AG09309 (cell line): ENCODE measurements around the gene SEMA5A.

Experiments used
- DNase-seq: peaks from one replicate; pipeline ENCODE4 v3.0.0-alpha.2; 2010; ENCODE audit warnings: low read depth
- H3K4me3 ChIP-seq: 2 replicates; pipeline ENCODE4 v1.5.1; 2011; ENCODE audit warnings: mild to moderate bottlenecking, low read depth, low read length, moderate library complexity; ENCODE audit not compliant: control insufficient read depth
- TF ChIP-seq, protein P1 (sequence below): IDR thresholded peaks from 2 replicates; pipeline ENCODE4 v1.5.1; 2011; ENCODE audit warnings: mild to moderate bottlenecking, low read depth, low read length, inconsistent platforms; ENCODE audit not compliant: insufficient read depth, control insufficient read depth; ENCODE audit errors: missing control alignments

Gene SEMA5A

DNA sequence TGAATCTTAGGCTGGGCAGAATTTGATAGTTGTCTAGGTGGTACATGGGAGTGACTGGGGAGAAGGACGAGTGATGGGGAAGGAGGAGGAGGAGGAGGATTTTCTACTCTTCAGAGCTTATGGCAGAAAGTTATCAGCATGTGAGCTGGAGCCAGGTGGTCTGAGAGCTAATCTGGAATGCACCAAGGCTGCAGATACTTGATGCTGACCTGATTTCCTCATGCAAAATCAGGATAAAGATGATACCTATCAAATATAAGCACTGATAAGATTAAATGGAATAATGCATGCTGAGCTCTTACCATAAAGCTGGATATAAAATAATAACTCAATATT is 250.4 kb downstream of the SEMA5A start:
- no peak for DNase-seq
- TF ChIP-seq, protein P1, sequence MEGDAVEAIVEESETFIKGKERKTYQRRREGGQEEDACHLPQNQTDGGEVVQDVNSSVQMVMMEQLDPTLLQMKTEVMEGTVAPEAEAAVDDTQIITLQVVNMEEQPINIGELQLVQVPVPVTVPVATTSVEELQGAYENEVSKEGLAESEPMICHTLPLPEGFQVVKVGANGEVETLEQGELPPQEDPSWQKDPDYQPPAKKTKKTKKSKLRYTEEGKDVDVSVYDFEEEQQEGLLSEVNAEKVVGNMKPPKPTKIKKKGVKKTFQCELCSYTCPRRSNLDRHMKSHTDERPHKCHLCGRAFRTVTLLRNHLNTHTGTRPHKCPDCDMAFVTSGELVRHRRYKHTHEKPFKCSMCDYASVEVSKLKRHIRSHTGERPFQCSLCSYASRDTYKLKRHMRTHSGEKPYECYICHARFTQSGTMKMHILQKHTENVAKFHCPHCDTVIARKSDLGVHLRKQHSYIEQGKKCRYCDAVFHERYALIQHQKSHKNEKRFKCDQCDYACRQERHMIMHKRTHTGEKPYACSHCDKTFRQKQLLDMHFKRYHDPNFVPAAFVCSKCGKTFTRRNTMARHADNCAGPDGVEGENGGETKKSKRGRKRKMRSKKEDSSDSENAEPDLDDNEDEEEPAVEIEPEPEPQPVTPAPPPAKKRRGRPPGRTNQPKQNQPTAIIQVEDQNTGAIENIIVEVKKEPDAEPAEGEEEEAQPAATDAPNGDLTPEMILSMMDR: no peak
- H3K4me3 ChIP-seq: no peak overlapping the region

DNA sequence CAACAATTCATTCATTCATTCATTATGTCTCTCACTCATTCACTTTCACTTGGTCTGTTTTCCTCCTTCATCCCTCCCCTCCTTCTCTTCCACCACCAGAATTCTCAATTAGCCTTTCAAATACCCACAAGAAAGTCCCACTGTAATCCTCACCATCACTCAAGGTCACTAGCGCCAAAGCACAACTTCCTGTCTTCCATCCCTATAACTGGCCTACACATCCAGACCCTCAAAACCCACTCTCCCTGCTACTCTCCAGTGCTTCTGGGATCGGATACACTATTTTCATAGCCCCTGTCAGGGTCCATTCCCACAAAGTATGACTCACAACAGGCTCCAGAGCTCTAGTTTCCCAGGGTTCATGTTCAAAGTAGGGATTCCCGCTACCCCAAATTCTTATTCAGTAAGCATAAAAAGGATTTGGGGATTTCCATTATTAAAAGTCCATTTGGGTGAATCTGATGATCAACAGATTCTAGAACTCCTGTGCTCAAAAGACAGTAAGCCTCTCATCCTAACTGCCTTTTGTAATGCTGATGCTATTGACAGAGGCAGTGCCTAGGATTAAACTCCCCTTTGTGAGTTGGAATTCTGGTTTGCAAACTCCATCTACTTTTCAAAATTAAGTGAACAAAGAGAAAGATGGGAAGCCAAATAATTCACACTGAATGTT is 250.9 kb downstream of the SEMA5A start:
- no peak overlapping the region for H3K4me3 ChIP-seq
- TF ChIP-seq, protein P1: no peak
- DNase-seq: no peak

DNA sequence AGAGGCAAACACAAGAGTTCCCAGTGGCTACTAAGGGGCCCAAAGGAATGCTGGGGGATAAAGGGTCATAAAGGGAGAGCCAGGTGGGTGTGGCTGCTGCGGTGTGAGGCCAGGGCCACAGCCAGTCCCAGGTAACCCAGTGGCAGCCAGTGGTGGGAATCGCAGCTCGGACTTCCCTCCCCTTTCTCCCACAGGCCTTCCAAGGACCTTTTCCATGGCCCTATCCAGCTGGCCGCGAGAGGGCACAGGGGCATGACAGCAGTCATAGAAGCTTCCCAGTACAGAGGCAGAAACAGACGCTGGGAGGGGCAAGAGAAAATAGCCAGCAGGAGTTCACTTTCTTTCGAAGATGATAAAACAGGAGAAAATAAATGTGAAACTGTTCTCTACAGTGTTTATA is 257.6 kb downstream of the SEMA5A start:
- TF ChIP-seq, protein P1: no peak
- no peak overlapping the region for H3K4me3 ChIP-seq
- no peak for DNase-seq

DNA sequence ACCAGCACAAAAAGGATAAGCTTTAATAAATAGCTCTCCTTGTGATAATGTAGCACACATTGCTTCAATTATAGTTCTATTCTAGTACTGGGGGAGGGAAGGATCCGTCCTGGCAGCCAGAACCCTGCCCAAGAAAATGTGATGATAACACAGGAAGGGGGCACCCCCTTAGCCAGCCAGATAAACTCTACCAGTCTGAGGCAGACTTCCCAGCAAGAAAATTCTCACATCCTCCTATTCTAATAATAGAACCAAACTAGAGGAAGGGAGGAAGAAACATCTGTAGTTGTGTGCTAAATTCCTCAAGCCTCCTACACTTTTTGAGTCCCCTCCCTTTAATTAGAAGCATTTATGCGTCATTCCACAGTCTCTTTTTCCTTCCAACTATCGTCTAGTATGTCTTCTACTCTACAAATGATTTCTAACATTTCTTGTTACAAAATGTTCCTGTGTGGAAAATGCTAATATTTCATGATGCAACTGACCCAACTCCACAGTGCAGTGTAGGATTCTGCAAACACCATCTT is 261.0 kb downstream of the SEMA5A start:
- DNase-seq: peak; percentile 85
- TF ChIP-seq, protein P1: no peak
- no peak overlapping the region for H3K4me3 ChIP-seq

DNA sequence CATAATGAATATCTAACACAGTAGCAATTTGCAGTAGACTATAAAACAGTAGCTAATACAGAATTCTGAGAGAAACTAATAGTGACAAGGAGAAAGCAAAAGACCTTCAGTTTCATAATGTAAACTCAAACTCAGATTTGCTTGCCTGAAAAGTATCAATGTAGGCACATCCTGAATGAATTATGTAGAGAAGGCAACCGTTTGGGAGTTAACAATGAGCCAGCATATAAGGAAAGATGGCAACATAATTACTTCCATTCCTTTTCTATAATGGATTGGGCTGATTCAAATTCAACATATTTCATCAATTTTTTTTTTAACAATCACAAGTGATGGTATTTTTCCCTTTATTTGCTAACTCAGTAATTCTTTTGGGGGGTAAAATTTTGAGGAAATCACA is 261.6 kb downstream of the SEMA5A start:
- no peak for DNase-seq
- no peak overlapping the region for H3K4me3 ChIP-seq
- TF ChIP-seq, protein P1: no peak

DNA sequence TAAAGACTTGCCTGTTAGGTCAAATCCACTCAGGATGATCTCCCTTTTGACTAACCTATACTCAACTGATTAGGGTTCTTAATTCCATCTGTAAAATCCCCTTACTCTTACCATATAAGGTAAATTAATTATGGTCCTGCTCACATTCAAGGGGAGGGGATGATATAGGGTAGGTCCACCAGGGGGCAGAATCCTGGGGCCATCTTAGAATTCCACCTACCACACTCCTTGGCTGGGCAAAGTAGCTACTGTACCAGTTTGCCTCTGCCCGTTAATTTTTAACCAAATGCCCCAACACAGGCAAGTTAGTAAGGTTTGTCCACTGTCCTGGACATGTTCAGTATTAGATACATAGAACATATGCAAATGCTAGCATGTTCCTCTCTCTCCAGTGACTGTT is 262.4 kb downstream of the SEMA5A start:
- H3K4me3 ChIP-seq: no peak overlapping the region
- no peak for DNase-seq
- TF ChIP-seq, protein P1: peak; percentile 15
